H1 (cell line): ENCODE data around the gene KDELR1. TPM values are rescaled to one million over a fixed set of nuclear protein-coding genes. Genes with fewer than 3 reads are reported as not detected.

Experiments
- CTCF ChIA-PET: fragments of 300-600 bp; sonication (Branson Sonifier 250); formaldehyde crosslinking; loops from one replicate; lab custom pipeline; 2021; ENCODE audit not compliant: partially characterized antibody; lab: Charles Lee
- POLR2A ChIA-PET: fragments of 300-600 bp; sonication (Branson Sonifier 250); formaldehyde crosslinking; loops from one replicate; lab custom pipeline; 2021; ENCODE audit warnings: inconsistent platforms; ENCODE audit not compliant: partially characterized antibody; lab: Charles Lee
- DNase-seq, 2 experiments: peaks; one replicate each; pipeline versions ENCODE4 v3.0.0 to v3.0.0-alpha.2; 2010 to 2022; ENCODE audit warnings: low spot score in 2 of 2, low read depth in 1 of 2, mixed read lengths in 1 of 2
- FAIRE-seq: peaks from 2 replicates; lab custom pipeline; 2011; peaks lifted over from hg19 to GRCh38; lab: Jason Lieb, UNC
- H2AFZ ChIP-seq: 2 replicates; pipeline ENCODE4 v1.8.1; 2012; ENCODE audit warnings: low read length, inconsistent platforms
- H2AK5ac ChIP-seq: 2 replicates; pipeline ENCODE4 v1.6.1; 2013; ENCODE audit warnings: low read depth, low read length
- H2BK120ac ChIP-seq: replicated peaks from 2 replicates; pipeline ENCODE3; 2013; ENCODE audit warnings: low read depth, low read length, inconsistent platforms
- H2BK12ac ChIP-seq: 2 replicates; pipeline ENCODE4 v1.6.1; 2013; ENCODE audit warnings: low read depth, low read length
- H2BK15ac ChIP-seq: 2 replicates; pipeline ENCODE4 v1.6.1; 2013; ENCODE audit warnings: low read length
- H2BK20ac ChIP-seq: 2 replicates; pipeline ENCODE4 v1.6.1; 2013; ENCODE audit warnings: low read length
- H2BK5ac ChIP-seq: 2 replicates; pipeline ENCODE4 v1.6.1; 2013; ENCODE audit warnings: low read depth, low read length
- H3K14ac ChIP-seq: 2 replicates; pipeline ENCODE4 v1.6.1; 2013; ENCODE audit warnings: inconsistent platforms; ENCODE audit not compliant: insufficient read length
- H3K18ac ChIP-seq: 2 replicates; pipeline ENCODE4 v1.6.1; 2013; ENCODE audit warnings: low read length; ENCODE audit errors: extremely low read depth
- H3K23ac ChIP-seq: 2 replicates; pipeline ENCODE4 v1.6.1; 2013; ENCODE audit warnings: inconsistent platforms; ENCODE audit not compliant: insufficient read length
- H3K23me2 ChIP-seq: 2 replicates; pipeline ENCODE4 v1.6.1; 2013; ENCODE audit warnings: low read depth, low read length
- H3K27ac ChIP-seq: 2 replicates; pipeline ENCODE4 v1.6.1; 2011; ENCODE audit warnings: low read depth, low read length, inconsistent platforms
- H3K27me3 ChIP-seq, 4 experiments: replicated peaks in 1 of 4; 1 replicate in 1 of 4; 2 replicates in 3 of 4; pipeline versions ENCODE4 v1.6.1 to v1.8.1; 2011 to 2013; ENCODE audit warnings: low read length in 3 of 4, mild to moderate bottlenecking in 3 of 4, inconsistent platforms in 2 of 4, mixed read lengths in 2 of 4, moderate library complexity in 1 of 4; ENCODE audit not compliant: control insufficient read depth in 3 of 4, insufficient read depth in 3 of 4; ENCODE audit errors: extremely low read depth in 1 of 4
- H3K36me3 ChIP-seq, 4 experiments: 2 replicates each; pipeline versions ENCODE4 v1.6.1 to v1.8.1; 2011 to 2013; ENCODE audit warnings: mild to moderate bottlenecking in 4 of 4, low read length in 3 of 4, moderate library complexity in 2 of 4, control low read depth in 1 of 4, inconsistent platforms in 1 of 4; ENCODE audit not compliant: insufficient read depth in 4 of 4, control insufficient read depth in 2 of 4
- H3K4ac ChIP-seq: replicated peaks from 2 replicates; pipeline ENCODE3; 2013; ENCODE audit warnings: low read length, low read depth, mixed read lengths, inconsistent platforms; ENCODE audit not compliant: insufficient read length
- H3K4me1 ChIP-seq, 4 experiments: replicated peaks in 1 of 4; 1 replicate in 1 of 4; 2 replicates in 3 of 4; pipeline versions ENCODE4 v1.6.1 to v1.8.1; 2011 to 2013; ENCODE audit warnings: low read length in 3 of 4, inconsistent platforms in 2 of 4, mixed read lengths in 1 of 4; ENCODE audit not compliant: insufficient read depth in 4 of 4, control insufficient read depth in 3 of 4
- H3K4me2 ChIP-seq, 2 experiments: 2 replicates each; pipeline versions ENCODE4 v1.6.1 to v1.8.1; 2011 to 2013; ENCODE audit warnings: low read depth in 2 of 2, low read length in 2 of 2, control low read depth in 1 of 2, inconsistent platforms in 1 of 2, mild to moderate bottlenecking in 1 of 2; ENCODE audit not compliant: insufficient read depth in 1 of 2
- H3K4me3 ChIP-seq, 4 experiments: fragments of 200-600, 300-600 bp in 1 of 4; sonication (generic), shearing (Covaris generic), sonication (Bioruptor Twin) in 1 of 4; 2 replicates each; pipeline versions ENCODE4 v1.5.1 to v1.8.1; 2011 to 2016; ENCODE audit warnings: low read length in 4 of 4, low read depth in 3 of 4, control low read depth in 2 of 4, inconsistent platforms in 2 of 4, mild to moderate bottlenecking in 2 of 4, mixed read lengths in 1 of 4, moderate library complexity in 1 of 4; ENCODE audit not compliant: insufficient read depth in 2 of 4; ENCODE audit errors: extremely low read depth in 1 of 4
- H3K56ac ChIP-seq: replicated peaks from 2 replicates; pipeline ENCODE3; 2013; ENCODE audit warnings: low read depth, mild to moderate bottlenecking, mixed read lengths, low read length, inconsistent platforms; ENCODE audit not compliant: insufficient read length
- H3K79me1 ChIP-seq: 2 replicates; pipeline ENCODE4 v1.6.1; 2013; ENCODE audit warnings: low read depth, low read length, control low read depth
- H3K79me2 ChIP-seq, 2 experiments: 2 replicates each; pipeline versions ENCODE4 v1.6.1 to v1.8.1; 2012 to 2013; ENCODE audit warnings: low read length in 2 of 2, mild to moderate bottlenecking in 2 of 2, inconsistent platforms in 1 of 2; ENCODE audit not compliant: insufficient read depth in 2 of 2, control insufficient read depth in 1 of 2
- H3K9ac ChIP-seq, 4 experiments: replicated peaks in 1 of 4; 1 replicate in 1 of 4; 2 replicates in 3 of 4; pipeline versions ENCODE4 v1.6.1 to v1.8.1; 2011 to 2013; ENCODE audit warnings: low read depth in 3 of 4, low read length in 3 of 4, control low read depth in 2 of 4, mild to moderate bottlenecking in 2 of 4, moderate library complexity in 2 of 4, inconsistent platforms in 1 of 4; ENCODE audit errors: extremely low read depth in 1 of 4
- H3K9me3 ChIP-seq, 2 experiments: 2 replicates each; pipeline versions ENCODE4 v1.6.1 to v1.8.1; 2012 to 2013; ENCODE audit warnings: mild to moderate bottlenecking in 2 of 2, moderate library complexity in 2 of 2, control low read depth in 1 of 2, inconsistent platforms in 1 of 2, low read depth in 1 of 2, low read length in 1 of 2, mixed read lengths in 1 of 2; ENCODE audit not compliant: insufficient read depth in 2 of 2
- H4K20me1 ChIP-seq, 2 experiments: replicated peaks in 1 of 2; 2 replicates each; pipeline versions ENCODE3 to v1.8.1; 2011 to 2013; ENCODE audit warnings: inconsistent platforms in 2 of 2, low read length in 2 of 2, mild to moderate bottlenecking in 1 of 2; ENCODE audit not compliant: insufficient read depth in 2 of 2, control insufficient read depth in 1 of 2
- H4K5ac ChIP-seq: 2 replicates; pipeline ENCODE4 v1.6.1; 2013; ENCODE audit warnings: low read length, low read depth, mixed read lengths, inconsistent platforms; ENCODE audit not compliant: insufficient read length
- H4K8ac ChIP-seq: 2 replicates; pipeline ENCODE4 v1.8.0; 2013; ENCODE audit warnings: mild to moderate bottlenecking, moderate library complexity, low read length, inconsistent platforms; ENCODE audit not compliant: insufficient read depth; ENCODE audit errors: extremely low read depth
- H4K91ac ChIP-seq: replicated peaks from 2 replicates; pipeline ENCODE3; 2013; ENCODE audit warnings: low read length, mixed read lengths, inconsistent platforms; ENCODE audit not compliant: insufficient read length
- ATF3 ChIP-seq: IDR thresholded peaks from 2 replicates; pipeline ENCODE4 v1.6.1; 2011; ENCODE audit warnings: low read depth, mild to moderate bottlenecking, low read length; ENCODE audit not compliant: insufficient read depth
- CEBPB ChIP-seq: IDR thresholded peaks from 2 replicates; pipeline ENCODE4 v1.6.1; 2012; ENCODE audit warnings: low read depth, low read length
- JUND ChIP-seq: IDR thresholded peaks from 2 replicates; pipeline ENCODE4 v1.6.1; 2011; ENCODE audit warnings: mild to moderate bottlenecking, improper control_type of control experiment, low read length
- KDM5A ChIP-seq: fragments of 200-600 bp; IDR thresholded peaks from 2 replicates; pipeline ENCODE4 v1.7.1; 2012; ENCODE audit warnings: mild to moderate bottlenecking, low read length, inconsistent platforms, mixed read lengths
- POU5F1 ChIP-seq: IDR thresholded peaks from 2 replicates; pipeline ENCODE4 v1.6.1; 2011; ENCODE audit warnings: low read depth, mild to moderate bottlenecking, low read length, moderate library complexity
- RFX5 ChIP-seq: IDR thresholded peaks from 2 replicates; pipeline ENCODE4 v1.6.1; 2011; ENCODE audit warnings: low read depth, low read length, improper control_type of control experiment, borderline replicate concordance
- SAP30 ChIP-seq: fragments of 300-600 bp; sonication (generic); IDR thresholded peaks from 2 replicates; pipeline ENCODE4 v1.7.1; 2012; ENCODE audit warnings: low read length, moderate library complexity, mild to moderate bottlenecking, inconsistent platforms; ENCODE audit not compliant: insufficient read depth, insufficient replicate concordance
- SP4 ChIP-seq: IDR thresholded peaks from 2 replicates; pipeline ENCODE4 v1.6.1; 2012; ENCODE audit warnings: low read length, inconsistent platforms
- TBP ChIP-seq: IDR thresholded peaks from 2 replicates; pipeline ENCODE4 v1.6.1; 2011; ENCODE audit warnings: low read depth, low read length, improper control_type of control experiment
- TEAD4 ChIP-seq: IDR thresholded peaks from 2 replicates; pipeline ENCODE4 v1.6.1; 2012; ENCODE audit warnings: low read depth, low read length, inconsistent platforms, mixed read lengths
- USF2 ChIP-seq: IDR thresholded peaks from 2 replicates; pipeline ENCODE4 v1.6.1; 2011; ENCODE audit warnings: low read length, improper control_type of control experiment
- WGBS, 2 experiments: shearing (Covaris generic) in 1 of 2; methylation state at CpG; one replicate each; pipeline versions ENCODE4 v1.1.6 to v1.1.7; 2013 to 2015; ENCODE audit warnings: low lambda C conversion rate in 2 of 2, mixed read lengths in 2 of 2, inconsistent platforms in 1 of 2, low coverage in 1 of 2, missing lambda C conversion rate in 1 of 2; ENCODE audit not compliant: insufficient replicate concordance in 2 of 2, insufficient coverage in 1 of 2, insufficient read length in 1 of 2; ENCODE audit errors: extremely low coverage in 1 of 2, missing lambda C conversion rate in 1 of 2; 5-methylcytosine and 5-hydroxymethylcytosine counted together
- polyA plus RNA-seq, 7 experiments: library from polyadenylated mRNA; depleted of rRNA in 3 of 7; stranded (reverse) in 5 of 7; unstranded in 2 of 7; fragments of >200 nt in 5 of 7; fragments of 200-250 nt in 2 of 7; gene quantifications; 1 replicate in 5 of 7; 2 replicates in 1 of 7; 4 replicates in 1 of 7; pipeline versions ENCODE4 v1.2.1 to v1.2.3, GENCODE V29; 2011 to 2013; ENCODE audit warnings: missing spikeins in 2 of 7, mixed read lengths in 2 of 7
- total RNA-seq: library from RNA; stranded (reverse); fragmentation: NEBNext Ultra II Directional; extraction: Animal tissue kit (Norgen Biotek cat#: 25700); gene quantifications from 2 replicates; pipeline ENCODE4 v1.2.1, GENCODE V29; 2021

KDELR1 gene
- total and polyA plus RNA-seq, 2 of the 8 experiments (the other 6 are each of a cell fraction or from before 2014, with no cell fraction given) = 225 to 231 TPM

- H3K4me2 ChIP-seq = peak overlapping the region; percentile 96 to 100
- DNase-seq = no peak
- peak overlapping the region; percentile 8; the same call in 1 of the 2 replicates for H2BK15ac ChIP-seq
- peaks cover 8 to 53% (median 41%) of the 10 kb centered on the region in 4 experiments for H3K4me1 ChIP-seq
- H3K79me2 ChIP-seq = no peaks in the 10 kb centered on the region
- ChIA-PET POLR2A (no interaction called here), CTCF (no interaction called here)
- peak overlapping the region; percentile 88 for H3K4ac ChIP-seq
- no peak overlapping the region for H2AFZ ChIP-seq
- H3K36me3 ChIP-seq = no peaks in the 10 kb centered on the region
- H3K56ac ChIP-seq = no peak overlapping the region
- peak overlapping the region; percentile 32 to 86 (median 61); a peak in 7 of 8 replicates for H3K4me3 ChIP-seq
- no peak overlapping the region for H3K27ac ChIP-seq
- H3K9ac ChIP-seq = peak overlapping the region in 2 of 4 experiments; percentile 61 to 80; a peak in 4 of 7 replicates
- peak overlapping the region; percentile 99; the same call in 1 of the 2 replicates for H2AK5ac ChIP-seq
- H3K23me2 ChIP-seq = peaks cover 27% of the 10 kb centered on the region
- no peak overlapping the region for H4K5ac ChIP-seq
- peak overlapping the region; percentile 98 for H3K14ac ChIP-seq
- H2BK120ac ChIP-seq = no peak overlapping the region
- H2BK12ac ChIP-seq = peak overlapping the region; percentile 84
- no peak overlapping the region for H3K23ac ChIP-seq
- no peaks in the 10 kb centered on the region for H4K20me1 ChIP-seq
- peaks cover 6 to 50% (median 42%) of the 10 kb centered on the region in 4 experiments for H3K27me3 ChIP-seq
- no peak overlapping the region for H2BK5ac ChIP-seq
- no peak overlapping the region for H4K8ac ChIP-seq
- H3K18ac ChIP-seq = peak overlapping the region; percentile 60; the same call in 1 of the 2 replicates
- no peaks in the 10 kb centered on the region for H3K79me1 ChIP-seq
- FAIRE-seq = no peak
- H2BK20ac ChIP-seq = no peak overlapping the region
- H3K9me3 ChIP-seq = no peaks in the 10 kb centered on the region
- WGBS, 2 experiments = 55% methylated on average over 22 of the region's 22 CpGs; no CpG with 5 or more reads in 1 of the 2 experiments
- H4K91ac ChIP-seq = peak overlapping the region; percentile 97
- TF ChIP-seq KDM5A (no peak), SAP30 (no peak), RFX5 (no peak), SP4 (no peak), USF2 (no peak), ATF3 (no peak), TEAD4 (no peak), TBP (no peak), POU5F1 (no peak), JUND (no peak), CEBPB (no peak)
These were observed 6.1 kb upstream of the KDELR1 start for GRCh38 chr19:48397263-48398101.
